Measurements from ENCODE around the gene METTL16. TPM values are rescaled to one million over a fixed set of nuclear protein-coding genes. Genes with fewer than 3 reads are reported as not detected.

METTL16 gene
- total and polyA plus RNA-seq, 2 of the 8 experiments (the other 6 are each of a cell fraction or from before 2014, with no cell fraction given) = 22.8 to 59.4 TPM

DNA sequence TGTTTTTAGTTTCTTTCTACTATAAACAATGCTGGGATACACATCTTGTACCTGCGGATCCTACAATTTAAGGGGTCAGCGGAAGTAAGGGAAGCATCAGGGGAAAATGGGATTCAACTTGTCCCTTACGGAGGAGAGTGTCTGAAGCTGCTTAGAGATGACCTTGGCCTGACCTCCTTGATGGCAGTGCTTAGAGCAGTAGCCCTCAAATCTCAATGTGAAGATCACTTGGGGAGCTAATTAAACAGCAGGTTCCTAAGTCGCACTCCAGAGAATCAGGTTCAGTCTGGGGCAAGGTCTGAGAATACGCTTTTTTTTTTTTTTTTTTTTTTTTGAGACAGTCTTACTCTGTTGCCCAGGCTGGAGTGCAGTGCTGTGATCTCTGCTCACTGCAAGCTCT is 9.6 kb upstream of the METTL16 start (continued):
- TF ChIP-seq, protein P1, sequence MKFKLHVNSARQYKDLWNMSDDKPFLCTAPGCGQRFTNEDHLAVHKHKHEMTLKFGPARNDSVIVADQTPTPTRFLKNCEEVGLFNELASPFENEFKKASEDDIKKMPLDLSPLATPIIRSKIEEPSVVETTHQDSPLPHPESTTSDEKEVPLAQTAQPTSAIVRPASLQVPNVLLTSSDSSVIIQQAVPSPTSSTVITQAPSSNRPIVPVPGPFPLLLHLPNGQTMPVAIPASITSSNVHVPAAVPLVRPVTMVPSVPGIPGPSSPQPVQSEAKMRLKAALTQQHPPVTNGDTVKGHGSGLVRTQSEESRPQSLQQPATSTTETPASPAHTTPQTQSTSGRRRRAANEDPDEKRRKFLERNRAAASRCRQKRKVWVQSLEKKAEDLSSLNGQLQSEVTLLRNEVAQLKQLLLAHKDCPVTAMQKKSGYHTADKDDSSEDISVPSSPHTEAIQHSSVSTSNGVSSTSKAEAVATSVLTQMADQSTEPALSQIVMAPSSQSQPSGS (IDR thresholded peaks at IDR 0.05; ENCODE audit: low read length) = no peak
- TF ChIP-seq NRF1 (IDR thresholded peaks at IDR 0.05; ENCODE audit: low read depth, low read length) = no peak
- TF ChIP-seq POLR2AphosphoS5 (IDR thresholded peaks at IDR 0.05; ENCODE audit: low read depth, low read length) = no peak
- no peak for TF ChIP-seq ZNF274 (IDR thresholded peaks at IDR 0.05; ENCODE audit: borderline replicate concordance, extremely low read depth, low read length)
